Right atrium auricular region (tissue), 2 donors: Measurements from ENCODE around the gene SLC39A11. TPM values are rescaled to one million over a fixed set of nuclear protein-coding genes. Genes with fewer than 3 reads are reported as not detected.
A peak's percentile ranks its signal among the peaks of the same experiment; 100 is the strongest.

Experiments used
- DNase-seq: peaks from one replicate; pipeline ENCODE4 v3.0.0-alpha.2; 2019; ENCODE audit warnings: low spot score
- H3K27ac ChIP-seq, 2 donors: fragments of 200-600 bp; sonication (generic); 1 replicate in 1 of 2; 2 replicates in 1 of 2; pipeline ENCODE4 v1.5.1; 2016 to 2019
- H3K27me3 ChIP-seq, 2 donors: fragments of 200-600 bp; sonication (generic); one replicate each; pipeline versions ENCODE4 v1.5.1 to v1.6.0; 2017 to 2019
- H3K36me3 ChIP-seq: fragments of 200-600 bp; sonication (generic); one replicate; pipeline ENCODE4 v1.5.1; 2016
- H3K4me1 ChIP-seq, 2 donors: fragments of 200-600 bp; sonication (generic); one replicate each; pipeline versions ENCODE4 v1.5.1 to v1.6.0; 2017 to 2019
- H3K4me3 ChIP-seq, 2 donors: fragments of 200-600 bp; sonication (generic); 1 replicate in 1 of 2; 2 replicates in 1 of 2; pipeline ENCODE4 v1.5.1; 2017 to 2019; ENCODE audit warnings: mild to moderate bottlenecking in 1 of 2, moderate library complexity in 1 of 2
- H3K9me3 ChIP-seq, 2 donors: fragments of 200-600 bp; sonication (generic); one replicate each; pipeline ENCODE4 v1.5.1; 2019
- CTCF ChIP-seq, 2 donors: fragments of 200-600 bp; sonication (generic); IDR thresholded peaks; one replicate each; pipeline ENCODE4 v1.5.1; 2019; ENCODE audit warnings: antibody characterized with exemption in 2 of 2
- total RNA-seq, 2 donors: library from RNA; depleted of rRNA; stranded (reverse); fragments of >200 nt; gene quantifications; one replicate each; pipeline ENCODE4 v1.1.0, GENCODE V29; 2016

The SLC39A11 gene
- total RNA-seq, 2 donors from 2014 or later = 7.4 to 15.5 TPM

- H3K4me3 ChIP-seq = peak overlapping the region; percentile 70 to 75
- TF ChIP-seq CTCF (IDR thresholded peaks at IDR 0.05) = no peak
- peaks cover 0 to 22% of the 10 kb centered on the region in 2 donors for H3K4me1 ChIP-seq
- H3K27me3 ChIP-seq = no peaks in the 10 kb centered on the region
- H3K36me3 ChIP-seq = no peaks in the 10 kb centered on the region
- H3K9me3 ChIP-seq = no peaks in the 10 kb centered on the region
- no peak for DNase-seq
- peak overlapping the region; percentile 59 to 67 for H3K27ac ChIP-seq
These were observed 1.1 kb downstream of the SLC39A11 start for GRCh38 chr17:73091410-73091769.

GRCh38 chr17:73090396-73091202 is 1.9 kb downstream of the SLC39A11 start:
- TF ChIP-seq CTCF (IDR thresholded peaks at IDR 0.05) = no peak
- no peak for DNase-seq
- H3K4me1 ChIP-seq = peaks cover 0 to 22% of the 10 kb centered on the region in 2 donors
- H3K27me3 ChIP-seq = no peaks in the 10 kb centered on the region
- no peak overlapping the region for H3K27ac ChIP-seq
- H3K9me3 ChIP-seq = no peaks in the 10 kb centered on the region
- no peak overlapping the region for H3K4me3 ChIP-seq
- no peaks in the 10 kb centered on the region for H3K36me3 ChIP-seq

GRCh38 chr17:73089322-73090317 is 2.9 kb downstream of the SLC39A11 start:
- Histone ChIP-seq H3K27me3 (no peaks in the 10 kb centered on the region), H3K27ac (no peak overlapping the region), H3K4me3 (no peak overlapping the region), H3K9me3 (no peaks in the 10 kb centered on the region), H3K4me1 (peaks cover 0 to 22% of the 10 kb centered on the region in 2 donors), H3K36me3 (peaks cover 4% of the 10 kb centered on the region)
- no peak for TF ChIP-seq CTCF (IDR thresholded peaks at IDR 0.05)
- no peak for DNase-seq

GRCh38 chr17:73088561-73088960 is 3.9 kb downstream of the SLC39A11 start:
- peaks cover 13% of the 10 kb centered on the region for H3K36me3 ChIP-seq
- no peak overlapping the region for H3K27ac ChIP-seq
- H3K9me3 ChIP-seq = no peaks in the 10 kb centered on the region
- H3K4me1 ChIP-seq = peaks cover 0 to 22% of the 10 kb centered on the region in 2 donors
- no peak for DNase-seq
- no peak overlapping the region for H3K4me3 ChIP-seq
- TF ChIP-seq CTCF (IDR thresholded peaks at IDR 0.05) = no peak
- H3K27me3 ChIP-seq = no peaks in the 10 kb centered on the region

- peaks cover 13% of the 10 kb centered on the region for H3K36me3 ChIP-seq
- no peak for DNase-seq
- H3K4me1 ChIP-seq = no peaks in the 10 kb centered on the region
- H3K4me3 ChIP-seq = no peak overlapping the region
- no peak for TF ChIP-seq CTCF (IDR thresholded peaks at IDR 0.05)
- no peaks in the 10 kb centered on the region for H3K27me3 ChIP-seq
- H3K27ac ChIP-seq = no peak overlapping the region
- no peaks in the 10 kb centered on the region for H3K9me3 ChIP-seq
These were observed 9.1 kb downstream of the SLC39A11 start for GRCh38 chr17:73083432-73083831.
